Activated CD4-positive, alpha-beta T cell treated with anti-CD3 and anti-CD28 coated beads, Interleukin-2, amount 10 ng/mL, durations not matched to agents 7 days and 5 days (primary cell): ENCODE results near the gene RPRD1B. TPM values are rescaled to one million over a fixed set of nuclear protein-coding genes. Genes with fewer than 3 reads are reported as not detected.

Source experiments
- CTCF ChIA-PET: fragments of 350-600 bp; sonication (Branson Sonifier 250); formaldehyde crosslinking; loops from one replicate; lab custom pipeline; 2021; ENCODE audit warnings: antibody characterized with exemption; lab: Charles Lee
- POLR2A ChIA-PET: fragments of 350-600 bp; sonication (Branson Sonifier 250); formaldehyde crosslinking; loops from one replicate; lab custom pipeline; 2021; ENCODE audit warnings: antibody characterized with exemption; lab: Charles Lee
- DNase-seq: peaks from one replicate; pipeline ENCODE4 v3.0.0-alpha.2; 2020
- H3K27ac Mint-ChIP-seq: one replicate; pipeline ENCODE4 v1.8.0; 2021; ENCODE audit warnings: mild to moderate bottlenecking, moderate library complexity, mixed read lengths
- H3K27me3 Mint-ChIP-seq: one replicate; pipeline ENCODE4 v1.8.0; 2021; ENCODE audit warnings: mixed read lengths
- H3K36me3 Mint-ChIP-seq: one replicate; pipeline ENCODE4 v1.8.0; 2021; ENCODE audit warnings: low read depth, mixed read lengths
- H3K4me1 Mint-ChIP-seq: one replicate; pipeline ENCODE4 v1.8.0; 2021; ENCODE audit warnings: mixed read lengths
- H3K4me3 Mint-ChIP-seq: one replicate; pipeline ENCODE4 v1.8.0; 2021; ENCODE audit warnings: mild to moderate bottlenecking, moderate library complexity, mixed read lengths
- H3K9me3 Mint-ChIP-seq: one replicate; pipeline ENCODE4 v1.8.0; 2021; ENCODE audit warnings: mixed read lengths
- total RNA-seq, 2 experiments: library from RNA; stranded (reverse); gene quantifications; one replicate each; pipeline ENCODE4 v1.2.3, GENCODE V29; 2021

The RPRD1B gene
- total RNA-seq, 2 experiments from 2014 or later = 35.9 to 37.0 TPM

GRCh38 chr20:38114353-38114791 is 80.8 kb downstream of the RPRD1B start:
- no peak overlapping the region for H3K27ac Mint-ChIP-seq
- peak; percentile 4 for DNase-seq
- ChIA-PET CTCF (interaction anchor here (0.8 to 1.1 kb wide), 2 partner anchors 14 to 107 kb away, joined by 3 read pairs; no protein-coding TSS in a partner anchor), POLR2A (no interaction called here)
- H3K4me3 Mint-ChIP-seq = no peak overlapping the region
- H3K36me3 Mint-ChIP-seq = no peaks in the 10 kb centered on the region
- H3K4me1 Mint-ChIP-seq = peaks cover 8% of the 10 kb centered on the region
- H3K27me3 Mint-ChIP-seq = peaks cover 24% of the 10 kb centered on the region
- no peaks in the 10 kb centered on the region for H3K9me3 Mint-ChIP-seq

GRCh38 chr20:38115205-38115604 is 81.7 kb downstream of the RPRD1B start:
- Mint-ChIP-seq H3K4me3 (no peak overlapping the region), H3K27ac (no peak overlapping the region), H3K4me1 (peaks cover 8% of the 10 kb centered on the region), H3K27me3 (peaks cover 24% of the 10 kb centered on the region), H3K9me3 (no peaks in the 10 kb centered on the region), H3K36me3 (no peaks in the 10 kb centered on the region)
- DNase-seq = peak; percentile 2
- ChIA-PET CTCF (no interaction called here), POLR2A (no interaction called here)

GRCh38 chr20:38115896-38116295 is 82.3 kb downstream of the RPRD1B start:
- Mint-ChIP-seq H3K9me3 (no peaks in the 10 kb centered on the region), H3K27ac (no peak overlapping the region), H3K4me1 (peaks cover 8% of the 10 kb centered on the region), H3K36me3 (no peaks in the 10 kb centered on the region), H3K27me3 (peaks cover 24% of the 10 kb centered on the region), H3K4me3 (no peak overlapping the region)
- no peak for DNase-seq
- POLR2A ChIA-PET = no interaction called here
- CTCF ChIA-PET = no interaction called here

- Mint-ChIP-seq H3K9me3 (no peaks in the 10 kb centered on the region), H3K4me3 (no peak overlapping the region), H3K27ac (no peak overlapping the region), H3K36me3 (no peaks in the 10 kb centered on the region), H3K4me1 (peaks cover 8% of the 10 kb centered on the region), H3K27me3 (peaks cover 24% of the 10 kb centered on the region)
- DNase-seq = no peak
- ChIA-PET POLR2A (no interaction called here), CTCF (no interaction called here)
These were observed 83.0 kb downstream of the RPRD1B start for GRCh38 chr20:38116409-38117165.

- no peaks in the 10 kb centered on the region for H3K36me3 Mint-ChIP-seq
- H3K4me3 Mint-ChIP-seq = no peak overlapping the region
- H3K4me1 Mint-ChIP-seq = peaks cover 8% of the 10 kb centered on the region
- no peak overlapping the region for H3K27ac Mint-ChIP-seq
- no peaks in the 10 kb centered on the region for H3K9me3 Mint-ChIP-seq
- POLR2A ChIA-PET = no interaction called here
- CTCF ChIA-PET = no interaction called here
- no peak for DNase-seq
- H3K27me3 Mint-ChIP-seq = peaks cover 24% of the 10 kb centered on the region
These were observed 83.7 kb downstream of the RPRD1B start for GRCh38 chr20:38117205-38117604.

GRCh38 chr20:38117635-38118034 is 84.1 kb downstream of the RPRD1B start:
- CTCF ChIA-PET = no interaction called here
- no peak for DNase-seq
- Mint-ChIP-seq H3K27me3 (peaks cover 24% of the 10 kb centered on the region), H3K9me3 (no peaks in the 10 kb centered on the region), H3K4me3 (no peak overlapping the region), H3K36me3 (no peaks in the 10 kb centered on the region), H3K4me1 (peaks cover 8% of the 10 kb centered on the region), H3K27ac (no peak overlapping the region)
- POLR2A ChIA-PET = no interaction called here

GRCh38 chr20:38119446-38119845 is 85.9 kb downstream of the RPRD1B start:
- peaks cover 24% of the 10 kb centered on the region for H3K27me3 Mint-ChIP-seq
- H3K4me3 Mint-ChIP-seq = no peak overlapping the region
- peaks cover 6% of the 10 kb centered on the region for H3K4me1 Mint-ChIP-seq
- no peaks in the 10 kb centered on the region for H3K9me3 Mint-ChIP-seq
- DNase-seq = peak; percentile 3
- POLR2A ChIA-PET = no interaction called here
- H3K27ac Mint-ChIP-seq = no peak overlapping the region
- CTCF ChIA-PET = no interaction called here
- H3K36me3 Mint-ChIP-seq = no peaks in the 10 kb centered on the region

GRCh38 chr20:38120625-38120988 is 87.1 kb downstream of the RPRD1B start:
- H3K4me1 Mint-ChIP-seq = peaks cover 6% of the 10 kb centered on the region
- H3K27me3 Mint-ChIP-seq = peaks cover 22% of the 10 kb centered on the region
- no peaks in the 10 kb centered on the region for H3K36me3 Mint-ChIP-seq
- no peaks in the 10 kb centered on the region for H3K9me3 Mint-ChIP-seq
- no peak overlapping the region for H3K4me3 Mint-ChIP-seq
- H3K27ac Mint-ChIP-seq = no peak overlapping the region
- ChIA-PET CTCF (no interaction called here), POLR2A (no interaction called here)
- DNase-seq = peak; percentile 4

GRCh38 chr20:38121741-38122140 is 88.2 kb downstream of the RPRD1B start:
- ChIA-PET POLR2A (no interaction called here), CTCF (no interaction called here)
- Mint-ChIP-seq H3K4me1 (peaks cover 6% of the 10 kb centered on the region), H3K27ac (no peak overlapping the region), H3K9me3 (no peaks in the 10 kb centered on the region), H3K36me3 (no peaks in the 10 kb centered on the region), H3K4me3 (no peak overlapping the region), H3K27me3 (peaks cover 17% of the 10 kb centered on the region)
- no peak for DNase-seq

GRCh38 chr20:38123021-38123587 is 89.6 kb downstream of the RPRD1B start:
- ChIA-PET POLR2A (no interaction called here), CTCF (no interaction called here)
- peaks cover 7% of the 10 kb centered on the region for H3K27me3 Mint-ChIP-seq
- no peaks in the 10 kb centered on the region for H3K36me3 Mint-ChIP-seq
- DNase-seq = peak; percentile 4
- H3K4me3 Mint-ChIP-seq = no peak overlapping the region
- H3K4me1 Mint-ChIP-seq = peaks cover 6% of the 10 kb centered on the region
- H3K9me3 Mint-ChIP-seq = no peaks in the 10 kb centered on the region
- H3K27ac Mint-ChIP-seq = peak overlapping the region; percentile 51

- H3K36me3 Mint-ChIP-seq = no peaks in the 10 kb centered on the region
- H3K27ac Mint-ChIP-seq = no peak overlapping the region
- H3K9me3 Mint-ChIP-seq = no peaks in the 10 kb centered on the region
- H3K4me1 Mint-ChIP-seq = peaks cover 6% of the 10 kb centered on the region
- no peaks in the 10 kb centered on the region for H3K27me3 Mint-ChIP-seq
- no peak for DNase-seq
- no peak overlapping the region for H3K4me3 Mint-ChIP-seq
- ChIA-PET CTCF (interaction anchor here (1.3 kb wide), 1 partner anchor 53 kb away, joined by 3 read pairs; no protein-coding TSS in a partner anchor), POLR2A (no interaction called here)
These were observed 91.9 kb downstream of the RPRD1B start for GRCh38 chr20:38125157-38126056.

- DNase-seq = no peak
- no peaks in the 10 kb centered on the region for H3K9me3 Mint-ChIP-seq
- no peaks in the 10 kb centered on the region for H3K36me3 Mint-ChIP-seq
- no peak overlapping the region for H3K4me3 Mint-ChIP-seq
- no peak overlapping the region for H3K27ac Mint-ChIP-seq
- peaks cover 6% of the 10 kb centered on the region for H3K4me1 Mint-ChIP-seq
- ChIA-PET CTCF (interaction anchor here (1.3 kb wide), 1 partner anchor 52 kb away, joined by 3 read pairs; no protein-coding TSS in a partner anchor), POLR2A (no interaction called here)
- no peaks in the 10 kb centered on the region for H3K27me3 Mint-ChIP-seq
These were observed 92.8 kb downstream of the RPRD1B start for GRCh38 chr20:38126146-38126921.
